Hepatocyte (in vitro differentiated cells): ENCODE measurements around the gene KRT35.

Source experiments
- CTCF ChIP-seq: fragments of 200-600 bp; sonication (generic); IDR thresholded peaks from 2 replicates; pipeline ENCODE4 v1.5.1; 2016; ENCODE audit warnings: antibody characterized with exemption, mild to moderate bottlenecking; ENCODE audit not compliant: poor library complexity
- EZH2 ChIP-seq: fragments of 200-600 bp; sonication (generic); IDR thresholded peaks from 2 replicates; pipeline ENCODE4 v1.6.1; 2016; ENCODE audit warnings: antibody characterized with exemption, mild to moderate bottlenecking, borderline replicate concordance
- EZH2phosphoT487 ChIP-seq: fragments of 200-600 bp; sonication (generic); IDR thresholded peaks from one replicate; pipeline ENCODE4 v1.6.1; 2018; ENCODE audit warnings: antibody characterized with exemption, mild to moderate bottlenecking, low read depth, moderate library complexity; ENCODE audit not compliant: unreplicated experiment, severe bottlenecking

- TF ChIP-seq CTCF: no peak
- no peak for TF ChIP-seq EZH2phosphoT487
- no peak for TF ChIP-seq EZH2
These were observed 34.1 kb downstream of the KRT35 start for GRCh38 chr17:41446806-41447205.
